GM21619 (cell line): ENCODE results near the gene PLPP1.

ENCODE experiments used
- ATAC-seq: cut with Tn5 transposase; IDR thresholded peaks from one replicate; pipeline ENCODE4 v1.9.1; 2021; ENCODE audit not compliant: unreplicated experiment

Gene PLPP1

GRCh38 chr5:55534436-55535198 is at the start of gene PLPP1:
TSS of gene PLPP1 (minus strand) at chr5:55534964. CDS start at chr5:55534629, 335 bp downstream.
- peak; percentile 80 for ATAC-seq

- no peak for ATAC-seq
Observed at GRCh38 chr5:55583578-55583977, 48.8 kb upstream of the PLPP1 start.

GRCh38 chr5:55582256-55582655 is 47.5 kb upstream of the PLPP1 start:
- ATAC-seq, result no peak

GRCh38 chr5:55580042-55580441 is 45.3 kb upstream of the PLPP1 start:
- ATAC-seq, result no peak

GRCh38 chr5:55578771-55579170 is 44.0 kb upstream of the PLPP1 start:
- ATAC-seq, result no peak

- ATAC-seq, result no peak
Observed at GRCh38 chr5:55577353-55578060, 42.7 kb upstream of the PLPP1 start.

GRCh38 chr5:55576661-55577060 is 41.9 kb upstream of the PLPP1 start:
- ATAC-seq, result no peak

- ATAC-seq, result no peak
Observed at GRCh38 chr5:55575815-55576583, 41.2 kb upstream of the PLPP1 start.

GRCh38 chr5:55572600-55572999 is 37.8 kb upstream of the PLPP1 start:
- no peak for ATAC-seq

- ATAC-seq, result no peak
Observed at GRCh38 chr5:55572020-55572419, 37.3 kb upstream of the PLPP1 start.

GRCh38 chr5:55570570-55570969 is 35.8 kb upstream of the PLPP1 start:
- ATAC-seq, result no peak

GRCh38 chr5:55570026-55570425 is 35.3 kb upstream of the PLPP1 start:
- no peak for ATAC-seq

GRCh38 chr5:55569513-55569865 is 34.7 kb upstream of the PLPP1 start:
- ATAC-seq, result no peak

GRCh38 chr5:55568654-55569512 is 34.1 kb upstream of the PLPP1 start:
- ATAC-seq, result no peak

GRCh38 chr5:55564721-55565120 is 30.0 kb upstream of the PLPP1 start:
- peak; percentile 57 for ATAC-seq

- no peak for ATAC-seq
Observed at GRCh38 chr5:55558484-55558883, 23.7 kb upstream of the PLPP1 start.

GRCh38 chr5:55557123-55557522 is 22.4 kb upstream of the PLPP1 start:
- ATAC-seq, result no peak

GRCh38 chr5:55554585-55555202 is 19.9 kb upstream of the PLPP1 start:
- ATAC-seq, result no peak

GRCh38 chr5:55551904-55552303 is 17.1 kb upstream of the PLPP1 start:
- ATAC-seq, result no peak

- ATAC-seq, result no peak
Observed at GRCh38 chr5:55551358-55551757, 16.6 kb upstream of the PLPP1 start.
